ENCODE data around the gene CDCA8. TPM values are rescaled to one million over a fixed set of nuclear protein-coding genes. Genes with fewer than 3 reads are reported as not detected.

CDCA8 gene
- total and polyA plus RNA-seq, 5 donors: 0.25 to 1.1 (median 0.53) TPM; not detected in 1

- DNase-seq: no peak
- no peaks in the 10 kb centered on the region for H3K9me3 ChIP-seq (ENCODE audit: control insufficient read depth, low read length)
- no peak overlapping the region for H3K27ac ChIP-seq (ENCODE audit: low read length)
- ATAC-seq: no peak
- H3K4me1 ChIP-seq (ENCODE audit: control insufficient read depth, insufficient read depth, low read length): no peaks in the 10 kb centered on the region
- intact Hi-C loops (cut with DNase I): no loop called here
- WGBS: 75% methylated on average over 4 of the region's 4 CpGs
- H3K4me3 ChIP-seq (ENCODE audit: low read length): no peak overlapping the region
- H3K27me3 ChIP-seq (ENCODE audit: control insufficient read depth, insufficient read depth): no peaks in the 10 kb centered on the region
These were observed 24.0 kb downstream of the CDCA8 start for GRCh38 chr1:37716321-37716720.

DNA sequence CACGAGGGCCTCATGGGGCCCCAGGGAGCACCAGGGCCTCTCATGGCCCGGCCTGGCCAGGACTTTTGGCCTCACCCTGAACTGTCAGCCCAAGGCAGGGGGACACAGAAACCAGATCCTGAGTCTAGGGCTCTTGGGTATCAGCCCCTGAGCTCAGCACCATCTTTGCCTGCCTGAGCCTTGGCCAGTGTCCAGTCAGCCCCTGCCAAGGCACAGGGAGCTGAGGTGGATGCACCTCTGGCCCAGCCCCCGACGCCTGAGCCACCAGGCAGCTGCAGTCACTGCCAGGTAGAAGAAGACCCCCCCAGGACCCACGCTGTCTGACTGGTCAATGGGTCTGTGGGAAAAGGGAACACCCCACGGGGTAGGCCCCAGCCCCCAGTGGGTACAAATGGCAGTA lies 25.3 kb downstream of the CDCA8 start:
- Histone ChIP-seq H3K27ac (ENCODE audit: low read length) (no peak overlapping the region), H3K27me3 (ENCODE audit: control insufficient read depth, insufficient read depth) (no peaks in the 10 kb centered on the region), H3K9me3 (ENCODE audit: control insufficient read depth, low read length) (no peaks in the 10 kb centered on the region), H3K4me1 (ENCODE audit: control insufficient read depth, insufficient read depth, low read length) (no peaks in the 10 kb centered on the region), H3K4me3 (ENCODE audit: low read length) (no peak overlapping the region)
- intact Hi-C loops (cut with DNase I): no loop called here
- ATAC-seq: no peak
- WGBS: 77% methylated on average over 6 of the region's 6 CpGs
- DNase-seq: no peak

DNA sequence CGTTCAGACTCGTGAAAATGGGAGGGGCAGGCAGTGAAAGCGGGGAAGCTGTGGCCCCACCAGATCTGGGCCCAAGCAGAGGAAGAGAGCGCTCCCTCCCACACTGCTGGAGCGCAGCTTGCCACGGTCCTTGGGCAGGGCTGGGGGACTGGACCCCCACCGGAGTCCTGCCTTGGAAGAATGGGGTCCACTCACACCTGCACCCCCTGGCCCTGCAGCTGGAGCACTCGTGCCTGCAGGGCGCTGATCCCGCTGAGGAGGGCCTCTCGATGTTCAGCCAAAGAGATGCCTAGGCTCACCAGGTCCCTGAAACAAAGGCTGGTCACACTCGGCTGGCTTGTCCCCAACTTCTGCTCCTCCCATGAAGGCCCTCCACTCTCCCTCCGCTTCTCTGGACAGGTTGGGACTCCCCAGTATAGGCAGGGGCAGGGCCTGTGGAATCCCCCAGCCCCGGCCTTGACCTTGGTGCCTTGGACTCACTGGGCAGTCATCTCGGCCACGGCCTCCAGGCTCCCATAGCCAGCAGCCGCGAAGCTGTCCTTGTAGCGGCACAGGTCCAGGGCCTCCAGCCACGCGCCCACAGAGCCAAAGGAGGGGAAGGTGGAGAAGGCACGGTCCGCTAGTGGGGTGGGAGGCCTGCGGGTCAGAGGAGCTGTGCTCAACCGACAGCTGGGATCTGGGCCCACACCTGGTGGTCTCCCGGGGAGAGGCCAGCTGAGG lies 26.0 kb downstream of the CDCA8 start:
- 85% methylated on average over 26 of the region's 26 CpGs for WGBS
- Histone ChIP-seq H3K27me3 (ENCODE audit: control insufficient read depth, insufficient read depth) (no peaks in the 10 kb centered on the region), H3K4me1 (ENCODE audit: control insufficient read depth, insufficient read depth, low read length) (no peaks in the 10 kb centered on the region), H3K4me3 (ENCODE audit: low read length) (no peak overlapping the region), H3K27ac (ENCODE audit: low read length) (no peak overlapping the region), H3K9me3 (ENCODE audit: control insufficient read depth, low read length) (no peaks in the 10 kb centered on the region)
- DNase-seq (no peak), ATAC-seq (no peak)
- intact Hi-C loops (cut with DNase I): no loop called here

DNA sequence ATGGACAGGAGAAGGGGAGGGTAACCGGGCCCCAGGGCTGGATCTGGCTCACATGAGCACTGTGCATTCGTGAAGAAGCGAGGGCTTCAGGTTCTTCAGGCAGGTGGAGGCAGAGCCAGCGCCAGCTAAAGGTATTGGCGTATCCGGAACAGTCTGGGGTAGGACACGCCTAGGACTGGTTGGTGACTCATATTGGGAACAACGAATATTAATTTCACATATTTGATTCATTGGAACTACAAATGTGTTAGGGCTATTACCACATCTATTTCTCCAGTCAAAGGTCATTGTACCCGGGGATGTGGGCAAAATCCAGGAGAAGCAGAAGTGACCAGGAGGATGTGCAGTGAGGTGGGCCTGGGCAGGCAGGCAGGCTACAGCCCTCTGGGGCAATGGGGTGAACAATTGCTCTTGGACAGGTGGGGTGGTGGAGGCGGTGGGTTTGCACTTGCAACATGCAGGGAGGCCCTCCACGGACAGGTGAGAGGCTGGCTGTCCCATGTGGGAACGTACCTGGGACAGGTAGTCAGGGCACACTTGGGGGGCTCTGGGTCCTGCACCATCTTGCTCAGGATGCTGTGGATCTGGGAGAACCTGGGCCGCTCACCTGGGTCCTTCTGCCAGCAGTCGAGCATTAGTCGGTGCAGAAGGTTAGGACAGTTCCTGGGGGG lies 26.7 kb downstream of the CDCA8 start:
- ATAC-seq (no peak), DNase-seq (no peak)
- Histone ChIP-seq H3K27me3 (ENCODE audit: control insufficient read depth, insufficient read depth) (no peaks in the 10 kb centered on the region), H3K4me3 (ENCODE audit: low read length) (no peak overlapping the region), H3K27ac (ENCODE audit: low read length) (no peak overlapping the region), H3K4me1 (ENCODE audit: control insufficient read depth, insufficient read depth, low read length) (no peaks in the 10 kb centered on the region), H3K9me3 (ENCODE audit: control insufficient read depth, low read length) (no peaks in the 10 kb centered on the region)
- 88% methylated on average over 15 of the region's 15 CpGs for WGBS
- intact Hi-C loops (cut with DNase I): no loop called here

GRCh38 chr1:37719572-37720195 lies 27.4 kb downstream of the CDCA8 start:
- ATAC-seq (no peak), DNase-seq (no peak)
- H3K9me3 ChIP-seq (ENCODE audit: control insufficient read depth, low read length): no peaks in the 10 kb centered on the region
- 70% methylated on average over 13 of the region's 13 CpGs for WGBS
- no peaks in the 10 kb centered on the region for H3K4me1 ChIP-seq (ENCODE audit: control insufficient read depth, insufficient read depth, low read length)
- H3K27me3 ChIP-seq (ENCODE audit: control insufficient read depth, insufficient read depth): no peaks in the 10 kb centered on the region
- H3K27ac ChIP-seq (ENCODE audit: low read length): no peak overlapping the region
- no peak overlapping the region for H3K4me3 ChIP-seq (ENCODE audit: low read length)
- intact Hi-C loops (cut with DNase I): no loop called here

DNA sequence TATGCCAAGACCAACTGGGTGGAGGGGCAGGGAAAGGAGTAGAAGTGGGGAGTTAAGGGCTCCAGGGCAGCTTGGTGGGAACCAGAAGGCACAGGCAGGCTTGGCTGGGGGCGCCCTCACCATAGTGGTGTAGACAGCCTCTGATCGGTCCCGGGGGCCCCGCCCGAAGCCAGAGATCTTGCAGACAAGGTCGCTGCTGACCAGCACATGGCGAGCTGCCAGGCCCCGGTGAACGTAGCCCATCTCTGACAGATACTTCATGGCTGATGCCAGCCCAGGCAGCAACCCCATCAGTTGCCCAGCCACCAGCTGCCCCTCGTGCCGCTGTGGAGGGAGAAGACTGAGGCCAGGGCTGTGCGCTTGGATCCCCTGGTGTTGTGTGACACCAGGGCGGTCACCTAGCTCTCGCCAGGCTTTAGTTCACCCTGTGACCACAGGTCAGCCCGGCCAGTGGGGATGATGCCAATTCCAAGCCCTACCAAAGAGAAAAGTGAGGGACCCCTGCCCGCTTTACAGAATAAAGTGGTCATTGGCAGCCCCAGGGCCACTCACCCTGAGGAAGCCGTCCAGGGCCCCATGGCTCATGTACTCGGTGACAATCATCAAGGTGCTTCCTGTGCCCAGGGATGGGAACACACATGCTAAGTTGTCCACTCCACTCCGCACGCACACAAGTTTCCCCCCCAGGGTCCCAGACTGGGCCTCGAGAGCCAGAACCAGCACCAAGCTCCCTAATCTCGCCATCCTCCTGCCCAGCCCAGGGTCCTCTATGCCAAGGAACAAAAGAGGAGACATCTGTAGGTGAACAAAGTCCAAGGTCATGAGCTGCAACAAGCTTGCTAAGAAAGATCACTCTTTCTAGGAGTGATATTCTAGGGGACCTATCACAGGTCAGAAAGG lies 28.2 kb downstream of the CDCA8 start:
- no peaks in the 10 kb centered on the region for H3K27me3 ChIP-seq (ENCODE audit: control insufficient read depth, insufficient read depth)
- no peaks in the 10 kb centered on the region for H3K4me1 ChIP-seq (ENCODE audit: control insufficient read depth, insufficient read depth, low read length)
- DNase-seq (no peak), ATAC-seq (no peak)
- H3K4me3 ChIP-seq (ENCODE audit: low read length): no peak overlapping the region
- intact Hi-C loops (cut with DNase I): no loop called here
- H3K9me3 ChIP-seq (ENCODE audit: control insufficient read depth, low read length): no peaks in the 10 kb centered on the region
- no peak overlapping the region for H3K27ac ChIP-seq (ENCODE audit: low read length)
- WGBS: 86% methylated on average over 22 of the region's 22 CpGs

- Histone ChIP-seq H3K4me1 (ENCODE audit: control insufficient read depth, insufficient read depth, low read length) (no peaks in the 10 kb centered on the region), H3K27me3 (ENCODE audit: control insufficient read depth, insufficient read depth) (no peaks in the 10 kb centered on the region), H3K27ac (ENCODE audit: low read length) (no peak overlapping the region), H3K9me3 (ENCODE audit: control insufficient read depth, low read length) (no peaks in the 10 kb centered on the region), H3K4me3 (ENCODE audit: low read length) (no peak overlapping the region)
- ATAC-seq (no peak), DNase-seq (no peak)
- 43% methylated on average over 19 of the region's 19 CpGs for WGBS
- intact Hi-C loops (cut with DNase I): no loop called here
These were observed 29.2 kb downstream of the CDCA8 start for GRCh38 chr1:37721565-37721964.

DNA sequence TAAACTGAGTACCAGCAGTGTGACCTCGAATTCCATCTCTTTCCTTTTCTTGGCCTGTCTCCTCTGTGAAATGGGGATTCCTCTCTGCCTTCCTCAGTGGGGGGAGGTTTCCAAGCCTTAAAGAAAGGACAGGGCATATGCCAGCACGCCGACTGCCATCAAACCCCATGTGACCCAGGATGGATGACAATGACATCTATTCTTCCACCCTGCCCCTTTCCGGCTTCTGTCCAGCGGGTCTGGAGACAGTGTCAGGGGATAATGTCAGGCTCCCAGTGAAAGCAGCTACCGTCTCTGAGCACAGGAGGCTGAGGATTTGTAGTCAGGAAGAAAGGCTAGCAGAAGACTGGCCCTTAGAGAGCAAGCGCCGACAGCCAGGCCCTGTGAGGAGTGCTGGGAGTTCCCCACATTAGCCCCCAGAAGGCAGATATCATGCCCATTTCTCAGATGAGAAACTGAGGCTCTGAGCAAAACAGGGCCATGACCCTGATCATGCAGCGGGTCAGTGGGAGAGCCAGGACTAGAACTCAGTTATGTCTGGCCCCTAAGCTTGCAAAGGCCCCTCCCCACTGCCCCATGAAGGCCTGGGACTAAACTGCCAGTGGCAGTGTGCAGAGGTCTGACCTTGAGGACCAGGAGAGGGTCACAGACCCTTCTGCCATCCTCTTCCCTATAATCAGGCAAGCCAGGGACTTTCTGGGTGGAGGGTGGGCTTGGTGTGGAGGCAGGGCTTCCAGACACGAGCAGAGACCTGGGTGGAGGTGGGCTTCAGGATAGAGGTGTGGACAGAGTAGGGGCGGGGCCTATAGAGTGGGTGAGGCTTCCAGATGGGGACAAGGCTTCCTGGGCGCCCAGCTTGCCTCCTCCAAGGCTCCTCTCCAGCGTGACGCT lies 30.1 kb downstream of the CDCA8 start:
- Histone ChIP-seq H3K9me3 (ENCODE audit: control insufficient read depth, low read length) (no peaks in the 10 kb centered on the region), H3K27me3 (ENCODE audit: control insufficient read depth, insufficient read depth) (no peaks in the 10 kb centered on the region), H3K4me1 (ENCODE audit: control insufficient read depth, insufficient read depth, low read length) (no peaks in the 10 kb centered on the region), H3K4me3 (ENCODE audit: low read length) (no peak overlapping the region), H3K27ac (ENCODE audit: low read length) (no peak overlapping the region)
- intact Hi-C loops (cut with DNase I): no loop called here
- DNase-seq (no peak), ATAC-seq (no peak)
- WGBS: 75% methylated on average over 14 of the region's 14 CpGs

GRCh38 chr1:37723072-37723389 lies 30.7 kb downstream of the CDCA8 start:
- no peaks in the 10 kb centered on the region for H3K9me3 ChIP-seq (ENCODE audit: control insufficient read depth, low read length)
- DNase-seq (no peak), ATAC-seq (no peak)
- H3K4me1 ChIP-seq (ENCODE audit: control insufficient read depth, insufficient read depth, low read length): no peaks in the 10 kb centered on the region
- WGBS: 83% methylated on average over 6 of the region's 6 CpGs
- H3K27me3 ChIP-seq (ENCODE audit: control insufficient read depth, insufficient read depth): no peaks in the 10 kb centered on the region
- intact Hi-C loops (cut with DNase I): no loop called here
- H3K4me3 ChIP-seq (ENCODE audit: low read length): no peak overlapping the region
- H3K27ac ChIP-seq (ENCODE audit: low read length): no peak overlapping the region

DNA sequence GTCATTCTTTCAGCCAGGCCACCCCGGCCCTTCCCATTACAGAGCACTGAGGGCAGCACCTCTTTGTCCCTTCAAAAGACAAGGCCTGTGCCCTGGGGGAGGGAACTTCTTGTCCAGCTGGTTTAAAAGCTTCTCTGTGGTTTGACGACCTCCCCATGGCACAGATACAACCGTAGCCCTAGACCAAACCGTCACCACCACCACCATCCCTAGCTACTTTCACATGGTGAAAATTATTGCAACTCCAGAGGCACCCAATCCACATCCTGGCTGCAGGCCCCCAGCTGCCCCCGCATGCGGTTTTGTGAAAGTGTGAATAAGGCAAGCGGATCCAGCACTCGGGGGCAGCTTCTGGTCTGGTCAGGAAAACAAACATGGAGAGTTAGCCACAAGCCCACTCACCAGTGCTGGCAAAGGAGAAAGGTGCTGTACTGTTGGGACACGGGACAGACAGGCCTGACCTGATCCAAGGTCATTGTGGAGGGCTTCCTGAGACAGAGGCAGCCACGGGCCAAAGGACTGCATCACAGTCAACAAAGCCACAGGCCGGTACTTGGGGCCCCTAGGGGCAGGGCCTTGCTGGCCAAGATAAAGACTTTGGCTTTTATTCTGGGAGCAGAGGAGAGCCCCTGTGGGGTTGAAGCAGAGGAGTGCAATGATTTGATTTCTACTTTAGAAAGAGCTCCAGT lies 31.2 kb downstream of the CDCA8 start:
- WGBS: 41% methylated on average over 11 of the region's 11 CpGs
- intact Hi-C loops (cut with DNase I): no loop called here
- DNase-seq (no peak), ATAC-seq (peak in 1 of 2 donors; percentile 7)
- H3K9me3 ChIP-seq (ENCODE audit: control insufficient read depth, low read length): no peaks in the 10 kb centered on the region
- no peak overlapping the region for H3K27ac ChIP-seq (ENCODE audit: low read length)
- no peaks in the 10 kb centered on the region for H3K4me1 ChIP-seq (ENCODE audit: control insufficient read depth, insufficient read depth, low read length)
- no peak overlapping the region for H3K4me3 ChIP-seq (ENCODE audit: low read length)
- no peaks in the 10 kb centered on the region for H3K27me3 ChIP-seq (ENCODE audit: control insufficient read depth, insufficient read depth)
